ENCODE results near the gene LPAR1. TPM values are rescaled to one million over a fixed set of nuclear protein-coding genes. Genes with fewer than 3 reads are reported as not detected.

Gene LPAR1
- total RNA-seq, 2 donors from 2014 or later, result 20.2 to 48.2 TPM

- no peaks in the 10 kb centered on the region for H3K36me3 ChIP-seq
- H3K27ac ChIP-seq, result no peak overlapping the region
- H3K4me1 ChIP-seq, result no peaks in the 10 kb centered on the region
- H3K4me3 ChIP-seq, result no peak overlapping the region
- no peaks in the 10 kb centered on the region for H3K27me3 ChIP-seq
- no peak for TF ChIP-seq CTCF (IDR thresholded peaks at IDR 0.05)
- no peaks in the 10 kb centered on the region for H3K9me3 ChIP-seq
- DNase-seq (ENCODE audit: low spot score), result no peak
Observed at GRCh38 chr9:110975278-110975677, 63.0 kb downstream of the LPAR1 start.

- TF ChIP-seq CTCF (IDR thresholded peaks at IDR 0.05), result no peak
- no peak overlapping the region for H3K4me3 ChIP-seq
- no peaks in the 10 kb centered on the region for H3K27me3 ChIP-seq
- H3K36me3 ChIP-seq, result no peaks in the 10 kb centered on the region
- no peaks in the 10 kb centered on the region for H3K4me1 ChIP-seq
- no peak overlapping the region for H3K27ac ChIP-seq
- DNase-seq (ENCODE audit: low spot score), result no peak
- H3K9me3 ChIP-seq, result no peaks in the 10 kb centered on the region
Observed at GRCh38 chr9:110971705-110972104, 66.6 kb downstream of the LPAR1 start.

GRCh38 chr9:110971234-110971633 lies 67.0 kb downstream of the LPAR1 start:
- H3K4me1 ChIP-seq, result no peaks in the 10 kb centered on the region

GRCh38 chr9:110969971-110970386 lies 68.3 kb downstream of the LPAR1 start:
- H3K4me1 ChIP-seq, result no peaks in the 10 kb centered on the region
- peaks cover 4 to 9% of the 10 kb centered on the region in 2 donors for H3K9me3 ChIP-seq
- H3K27ac ChIP-seq, result no peak overlapping the region
- H3K27me3 ChIP-seq, result no peaks in the 10 kb centered on the region
- H3K36me3 ChIP-seq, result no peaks in the 10 kb centered on the region
- H3K4me3 ChIP-seq, result no peak overlapping the region
- TF ChIP-seq CTCF (IDR thresholded peaks at IDR 0.05), result no peak
- DNase-seq (ENCODE audit: low spot score), result no peak

More at GRCh38 chr9:110971234-110971633, 67.0 kb downstream of the LPAR1 start:
- H3K27ac ChIP-seq, result no peak overlapping the region
- no peaks in the 10 kb centered on the region for H3K36me3 ChIP-seq
- no peak overlapping the region for H3K4me3 ChIP-seq
- H3K27me3 ChIP-seq, result no peaks in the 10 kb centered on the region
- no peak for TF ChIP-seq CTCF (IDR thresholded peaks at IDR 0.05)
- no peak for DNase-seq (ENCODE audit: low spot score)
- peaks cover 0 to under 1% of the 10 kb centered on the region in 2 donors for H3K9me3 ChIP-seq

GRCh38 chr9:110968096-110968495 lies 70.2 kb downstream of the LPAR1 start:
- TF ChIP-seq CTCF (IDR thresholded peaks at IDR 0.05), result no peak
- H3K9me3 ChIP-seq, result peaks cover 4 to 9% of the 10 kb centered on the region in 2 donors
- DNase-seq (ENCODE audit: low spot score), result no peak
- no peaks in the 10 kb centered on the region for H3K36me3 ChIP-seq
- no peaks in the 10 kb centered on the region for H3K27me3 ChIP-seq
- H3K4me3 ChIP-seq, result no peak overlapping the region
- H3K4me1 ChIP-seq, result no peaks in the 10 kb centered on the region
- H3K27ac ChIP-seq, result no peak overlapping the region

- no peak overlapping the region for H3K4me3 ChIP-seq
- H3K27ac ChIP-seq, result no peak overlapping the region
- H3K36me3 ChIP-seq, result no peaks in the 10 kb centered on the region
- TF ChIP-seq CTCF (IDR thresholded peaks at IDR 0.05), result no peak
- H3K9me3 ChIP-seq, result peaks cover 4 to 9% of the 10 kb centered on the region in 2 donors
- no peaks in the 10 kb centered on the region for H3K27me3 ChIP-seq
- no peaks in the 10 kb centered on the region for H3K4me1 ChIP-seq
- DNase-seq (ENCODE audit: low spot score), result no peak
Observed at GRCh38 chr9:110967196-110967595, 71.1 kb downstream of the LPAR1 start.
